ENCODE results near the gene ZFYVE9. TPM values are rescaled to one million over a fixed set of nuclear protein-coding genes. Genes with fewer than 3 reads are reported as not detected.

The ZFYVE9 gene
- total RNA-seq, 2 experiments from 2014 or later = 5.4 to 6.1 TPM

DNA sequence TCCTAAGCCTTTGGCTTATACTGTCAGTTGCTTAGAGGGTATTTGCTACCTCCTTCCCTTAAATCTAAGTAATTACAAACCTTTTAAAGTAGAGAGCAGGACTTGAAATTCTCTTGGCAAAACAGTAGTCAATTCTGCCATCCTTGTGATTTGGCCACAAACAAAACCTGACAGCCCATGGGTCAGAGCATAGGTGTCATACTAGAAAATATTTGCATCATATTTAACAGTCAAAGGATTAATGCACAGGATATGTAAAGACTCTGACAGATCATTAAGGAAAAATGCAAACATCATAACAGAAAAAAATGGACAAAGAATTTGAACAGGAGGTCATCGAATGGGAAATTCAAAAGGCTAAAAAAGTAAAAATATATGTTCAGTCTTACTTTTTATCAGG lies 50.5 kb downstream of the ZFYVE9 start:
- Mint-ChIP-seq H3K4me3 (no peak overlapping the region), H3K36me3 (ENCODE audit: low read depth) (no peaks in the 10 kb centered on the region)
- TF ChIP-seq, protein P1, sequence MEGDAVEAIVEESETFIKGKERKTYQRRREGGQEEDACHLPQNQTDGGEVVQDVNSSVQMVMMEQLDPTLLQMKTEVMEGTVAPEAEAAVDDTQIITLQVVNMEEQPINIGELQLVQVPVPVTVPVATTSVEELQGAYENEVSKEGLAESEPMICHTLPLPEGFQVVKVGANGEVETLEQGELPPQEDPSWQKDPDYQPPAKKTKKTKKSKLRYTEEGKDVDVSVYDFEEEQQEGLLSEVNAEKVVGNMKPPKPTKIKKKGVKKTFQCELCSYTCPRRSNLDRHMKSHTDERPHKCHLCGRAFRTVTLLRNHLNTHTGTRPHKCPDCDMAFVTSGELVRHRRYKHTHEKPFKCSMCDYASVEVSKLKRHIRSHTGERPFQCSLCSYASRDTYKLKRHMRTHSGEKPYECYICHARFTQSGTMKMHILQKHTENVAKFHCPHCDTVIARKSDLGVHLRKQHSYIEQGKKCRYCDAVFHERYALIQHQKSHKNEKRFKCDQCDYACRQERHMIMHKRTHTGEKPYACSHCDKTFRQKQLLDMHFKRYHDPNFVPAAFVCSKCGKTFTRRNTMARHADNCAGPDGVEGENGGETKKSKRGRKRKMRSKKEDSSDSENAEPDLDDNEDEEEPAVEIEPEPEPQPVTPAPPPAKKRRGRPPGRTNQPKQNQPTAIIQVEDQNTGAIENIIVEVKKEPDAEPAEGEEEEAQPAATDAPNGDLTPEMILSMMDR (IDR thresholded peaks at IDR 0.05) = no peak

DNA sequence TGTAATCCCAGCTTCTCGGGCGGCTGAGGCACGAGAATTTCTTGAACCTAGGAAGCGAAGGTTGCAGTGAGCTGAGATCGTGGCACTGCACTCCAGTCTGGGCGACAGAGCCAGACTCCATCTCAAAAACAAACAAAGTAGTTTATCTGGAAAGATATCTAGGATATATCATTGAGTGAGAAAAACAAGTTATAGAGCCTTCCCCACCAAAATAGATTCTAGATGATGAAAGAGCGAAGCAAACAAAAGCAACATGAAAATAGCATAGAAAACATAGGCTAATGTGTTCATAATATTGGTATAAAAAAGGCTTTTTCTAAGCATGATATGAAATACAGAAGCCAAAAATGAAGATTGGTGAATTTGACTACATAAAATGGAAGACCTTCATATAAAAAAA lies 52.1 kb downstream of the ZFYVE9 start:
- Mint-ChIP-seq H3K4me3 (no peak overlapping the region), H3K4me1 (ENCODE audit: low read depth) (no peaks in the 10 kb centered on the region), H3K27me3 (no peaks in the 10 kb centered on the region), H3K36me3 (ENCODE audit: low read depth) (peaks cover 6% of the 10 kb centered on the region), H3K9me3 (peaks cover 2% of the 10 kb centered on the region), H3K27ac (no peak overlapping the region)
- ChIA-PET POLR2A (no interaction called here), CTCF (interaction anchor here (0.6 kb wide), 1 partner anchor 10 kb away, joined by 3 read pairs; no protein-coding TSS in a partner anchor)
- intact Hi-C loops (cut with DNase I, micrococcal nuclease) = no loop called here
- ATAC-seq (ENCODE audit: poor library complexity) (no peak), DNase-seq (no peak)
- Histone ChIP-seq H3K27ac (ENCODE audit: low read depth in 1 of 2, low read length in 2 of 2) (no peak overlapping the region), H3K4me1 (ENCODE audit: insufficient read depth, low read length) (no peaks in the 10 kb centered on the region), H3K27me3 (ENCODE audit: control insufficient read depth in 1 of 2, insufficient read depth in 2 of 2, low read length in 2 of 2) (no peaks in the 10 kb centered on the region), H3K36me3 (ENCODE audit: insufficient read depth, low read length) (no peaks in the 10 kb centered on the region), H3K9me3 (ENCODE audit: control insufficient read depth in 1 of 2, insufficient read depth in 1 of 2, low read length in 2 of 2) (peaks cover 0 to 2% of the 10 kb centered on the region in 2 experiments), H3K4me3 (ENCODE audit: low read length) (no peak overlapping the region)
- TF ChIP-seq, protein P1 (IDR thresholded peaks at IDR 0.05) = no peak

More for the DNA sequence above, 50.5 kb downstream of the ZFYVE9 start:
- H3K36me3 ChIP-seq (ENCODE audit: insufficient read depth, low read length) = no peaks in the 10 kb centered on the region
- no peaks in the 10 kb centered on the region for H3K4me1 Mint-ChIP-seq (ENCODE audit: low read depth)
- H3K4me3 ChIP-seq (ENCODE audit: low read length) = no peak overlapping the region
- ChIA-PET CTCF (no interaction called here), POLR2A (no interaction called here)
- H3K9me3 ChIP-seq (ENCODE audit: control insufficient read depth in 1 of 2, insufficient read depth in 1 of 2, low read length in 2 of 2) = no peaks in the 10 kb centered on the region
- ATAC-seq (ENCODE audit: poor library complexity) = no peak
- intact Hi-C loops (cut with DNase I, micrococcal nuclease) = no loop called here
- H3K9me3 Mint-ChIP-seq = no peaks in the 10 kb centered on the region
- no peaks in the 10 kb centered on the region for H3K27me3 Mint-ChIP-seq
- no peaks in the 10 kb centered on the region for H3K4me1 ChIP-seq (ENCODE audit: insufficient read depth, low read length)
- H3K27me3 ChIP-seq (ENCODE audit: control insufficient read depth in 1 of 2, insufficient read depth in 2 of 2, low read length in 2 of 2) = no peaks in the 10 kb centered on the region
- H3K27ac ChIP-seq (ENCODE audit: low read depth in 1 of 2, low read length in 2 of 2) = no peak overlapping the region
- H3K27ac Mint-ChIP-seq = no peak overlapping the region
- DNase-seq = no peak

DNA sequence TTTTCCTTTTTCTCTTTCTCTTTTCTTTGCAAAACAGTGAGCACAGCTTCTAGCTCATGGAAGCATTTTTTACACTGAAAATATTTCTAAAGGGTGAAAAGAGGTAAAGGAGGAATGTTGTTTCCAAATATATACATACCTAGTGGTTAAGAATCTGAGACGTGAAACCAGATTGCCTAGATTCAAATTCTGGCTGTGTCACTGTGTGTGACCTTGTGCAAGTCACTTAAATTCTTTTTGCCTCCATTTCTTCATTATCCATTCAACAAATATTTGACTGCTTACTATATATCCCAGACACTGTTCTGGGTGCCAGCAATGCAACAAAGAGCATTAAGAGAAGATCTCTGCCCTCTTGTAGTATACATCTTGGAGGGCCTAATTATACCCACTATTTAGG lies 53.3 kb downstream of the ZFYVE9 start:
- Mint-ChIP-seq H3K4me3 (no peak overlapping the region), H3K36me3 (ENCODE audit: low read depth) (peaks cover 13% of the 10 kb centered on the region), H3K27me3 (no peaks in the 10 kb centered on the region), H3K9me3 (peaks cover 2% of the 10 kb centered on the region), H3K4me1 (ENCODE audit: low read depth) (no peaks in the 10 kb centered on the region), H3K27ac (no peak overlapping the region)
- Histone ChIP-seq H3K27ac (ENCODE audit: low read depth in 1 of 2, low read length in 2 of 2) (no peak overlapping the region), H3K4me1 (ENCODE audit: insufficient read depth, low read length) (no peaks in the 10 kb centered on the region), H3K27me3 (ENCODE audit: control insufficient read depth in 1 of 2, insufficient read depth in 2 of 2, low read length in 2 of 2) (no peaks in the 10 kb centered on the region), H3K4me3 (ENCODE audit: low read length) (no peak overlapping the region), H3K36me3 (ENCODE audit: insufficient read depth, low read length) (no peaks in the 10 kb centered on the region), H3K9me3 (ENCODE audit: control insufficient read depth in 1 of 2, insufficient read depth in 1 of 2, low read length in 2 of 2) (peaks cover 0 to 8% of the 10 kb centered on the region in 2 experiments)
- TF ChIP-seq, protein P1 (IDR thresholded peaks at IDR 0.05) = no peak
- ChIA-PET POLR2A (no interaction called here), CTCF (interaction anchor here (0.6 kb wide), 1 partner anchor 10 kb away, joined by 4 read pairs; no protein-coding TSS in a partner anchor)
- ATAC-seq (ENCODE audit: poor library complexity) (no peak), DNase-seq (no peak)
- intact Hi-C loops (cut with DNase I, micrococcal nuclease) = no loop called here
